Measurements from ENCODE around the gene BOC. TPM values are rescaled to one million over a fixed set of nuclear protein-coding genes. Genes with fewer than 3 reads are reported as not detected.

BOC gene
- total and polyA plus RNA-seq, 2 donors (not counting 3 experiments of a cell fraction or from before 2014, with no cell fraction given) = 0.07 TPM; not detected in 1

- Histone ChIP-seq H3K36me3 (ENCODE audit: control insufficient read depth in 2 of 2, extremely low read depth in 1 of 2, insufficient read depth in 2 of 2, low read length in 2 of 2) (no peaks in the 10 kb centered on the region), H3K79me2 (ENCODE audit: control insufficient read depth, insufficient read depth, low read length) (no peaks in the 10 kb centered on the region), H3K27ac (ENCODE audit: insufficient read depth, low read depth, low read length) (no peak overlapping the region), H3K27me3 (ENCODE audit: control insufficient read depth in 2 of 2, insufficient read depth in 2 of 2, low read length in 2 of 2) (peaks cover 0 to 7% of the 10 kb centered on the region in 2 experiments), H4K20me1 (replicated peaks; ENCODE audit: control insufficient read depth, extremely low read depth, insufficient read depth, low read length) (no peaks in the 10 kb centered on the region), H3K9ac (replicated peaks; ENCODE audit: extremely low read depth, insufficient read depth, low read length) (no peak overlapping the region), H3K9me3 (replicated peaks; ENCODE audit: control insufficient read depth, insufficient read depth, low read length) (no peaks in the 10 kb centered on the region), H3K9me1 (replicated peaks; ENCODE audit: control insufficient read depth, extremely low read depth, insufficient read depth, low read length) (no peaks in the 10 kb centered on the region), H3K4me3 (replicated peaks in 1 of 3; ENCODE audit: insufficient read depth in 1 of 3, low read depth in 1 of 3, low read length in 3 of 3) (no peak overlapping the region), H3K4me2 (ENCODE audit: insufficient read depth, low read length) (no peak overlapping the region), H2AFZ (ENCODE audit: low read depth, low read length) (no peak overlapping the region), H3K4me1 (ENCODE audit: control insufficient read depth, extremely low read depth, insufficient read depth, low read length) (no peaks in the 10 kb centered on the region)
- POLR2A ChIA-PET = no interaction called here
- no peak for TF ChIP-seq MYC (IDR thresholded peaks at IDR 0.05; ENCODE audit: low read depth, low read length)
- TF ChIP-seq POLR2A (IDR thresholded peaks at IDR 0.05; ENCODE audit: low read depth, low read length) = no peak
- TF ChIP-seq CTCF (IDR thresholded peaks at IDR 0.05; ENCODE audit: extremely low read depth in 1 of 2, insufficient read depth in 1 of 2, low read depth in 1 of 2, low read length in 2 of 2) = no peak
- TF ChIP-seq POLR2AphosphoS5 (IDR thresholded peaks at IDR 0.05; ENCODE audit: insufficient read depth, low read depth, low read length) = no peak
- TF ChIP-seq EZH2 (IDR thresholded peaks at IDR 0.05; ENCODE audit: borderline replicate concordance, low read depth, low read length, severe bottlenecking) = no peak
- TF ChIP-seq JUN (IDR thresholded peaks at IDR 0.05; ENCODE audit: borderline replicate concordance, insufficient read depth, insufficient read length, low read depth) = no peak
- no peak for TF ChIP-seq FOS (IDR thresholded peaks at IDR 0.05; ENCODE audit: borderline replicate concordance, insufficient read depth, low read length)
- no peak for TF ChIP-seq GATA2 (IDR thresholded peaks at IDR 0.05; ENCODE audit: insufficient read depth, insufficient read length, low read depth, low read length)
- TF ChIP-seq MAX (IDR thresholded peaks at IDR 0.05; ENCODE audit: insufficient read depth, insufficient read length) = no peak
- intact Hi-C loops (cut with micrococcal nuclease) = no loop called here
- CTCF ChIA-PET = no interaction called here
- DNase-seq (ENCODE audit: low read depth, low spot score) = no peak
- no peak for FAIRE-seq
- dilution Hi-C loops (cut with MboI; ENCODE audit: extremely low pct_ligation_motif_present, low sequenced_read_pairs) = no loop called here
- BruUV-seq (replicated peaks) = no TSS peak
Measured at GRCh38 chr3:113161661-113162060, 49.7 kb upstream of the BOC start.

All from endothelial cell of umbilical vein (primary cell).